Measurements from ENCODE around the gene ALG9. TPM values are rescaled to one million over a fixed set of nuclear protein-coding genes. Genes with fewer than 3 reads are reported as not detected.
"Not testable (repeated sequence)": the region's sequence is repeated elsewhere in the genome, so short reads cannot be mapped to it uniquely, and the experiment has no call there.

ALG9 gene
- total and polyA plus RNA-seq, 8 donors, result 15.7 to 37.0 (median 21.8) TPM

- ATAC-seq (no peak), FAIRE-seq (no peak), DNase-seq (no peak)
- no peaks in the 10 kb centered on the region for H3K9me3 ChIP-seq
- H3K36me3 ChIP-seq, result no peaks in the 10 kb centered on the region
- no peak overlapping the region for H3K4me3 ChIP-seq
- no peaks in the 10 kb centered on the region for H3K27me3 ChIP-seq
- intact Hi-C loops (cut with DNase I), result no loop called here
- 77% methylated on average over 5 of the region's 5 CpGs for WGBS, 2 donors
- TF ChIP-seq, protein P1, sequence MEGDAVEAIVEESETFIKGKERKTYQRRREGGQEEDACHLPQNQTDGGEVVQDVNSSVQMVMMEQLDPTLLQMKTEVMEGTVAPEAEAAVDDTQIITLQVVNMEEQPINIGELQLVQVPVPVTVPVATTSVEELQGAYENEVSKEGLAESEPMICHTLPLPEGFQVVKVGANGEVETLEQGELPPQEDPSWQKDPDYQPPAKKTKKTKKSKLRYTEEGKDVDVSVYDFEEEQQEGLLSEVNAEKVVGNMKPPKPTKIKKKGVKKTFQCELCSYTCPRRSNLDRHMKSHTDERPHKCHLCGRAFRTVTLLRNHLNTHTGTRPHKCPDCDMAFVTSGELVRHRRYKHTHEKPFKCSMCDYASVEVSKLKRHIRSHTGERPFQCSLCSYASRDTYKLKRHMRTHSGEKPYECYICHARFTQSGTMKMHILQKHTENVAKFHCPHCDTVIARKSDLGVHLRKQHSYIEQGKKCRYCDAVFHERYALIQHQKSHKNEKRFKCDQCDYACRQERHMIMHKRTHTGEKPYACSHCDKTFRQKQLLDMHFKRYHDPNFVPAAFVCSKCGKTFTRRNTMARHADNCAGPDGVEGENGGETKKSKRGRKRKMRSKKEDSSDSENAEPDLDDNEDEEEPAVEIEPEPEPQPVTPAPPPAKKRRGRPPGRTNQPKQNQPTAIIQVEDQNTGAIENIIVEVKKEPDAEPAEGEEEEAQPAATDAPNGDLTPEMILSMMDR (IDR thresholded peaks at IDR 0.05), result no peak
- peaks cover 15 to 16% (median 16%) of the 10 kb centered on the region in 3 donors for H3K4me1 ChIP-seq
- no peak overlapping the region for H3K27ac ChIP-seq
Measured at GRCh38 chr11:111908639-111909305, 37.4 kb upstream of the ALG9 start.

DNA sequence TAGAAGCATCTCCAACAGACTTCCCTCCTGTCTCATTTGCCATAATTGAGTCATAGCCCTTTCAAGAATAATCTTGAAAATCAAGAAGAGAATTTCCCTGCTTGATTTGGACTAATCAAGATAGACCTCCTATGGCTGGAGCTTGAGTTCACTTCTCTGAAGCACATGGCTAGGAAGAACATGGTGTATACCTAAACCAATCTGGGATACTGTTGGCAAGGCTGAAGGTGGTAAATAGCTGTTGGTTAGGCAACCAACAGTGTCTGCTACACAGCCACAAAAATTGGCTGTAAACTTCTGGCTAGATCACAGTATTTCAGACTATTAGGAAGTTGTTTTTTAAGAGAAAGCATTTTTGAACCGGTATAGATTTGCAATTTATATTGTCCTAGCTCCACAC is 35.3 kb upstream of the ALG9 start:
- peaks cover 8 to 10% (median 10%) of the 10 kb centered on the region in 3 donors for H3K4me1 ChIP-seq
- no peak overlapping the region for H3K27ac ChIP-seq
- 76 to 85% methylated on average over 1 of the region's 1 CpG for WGBS, 2 donors
- no peaks in the 10 kb centered on the region for H3K9me3 ChIP-seq
- no peaks in the 10 kb centered on the region for H3K27me3 ChIP-seq
- ATAC-seq (no peak), FAIRE-seq (no peak), DNase-seq (no peak)
- no peak overlapping the region for H3K4me3 ChIP-seq
- H3K36me3 ChIP-seq, result no peaks in the 10 kb centered on the region
- intact Hi-C loops (cut with DNase I), result no loop called here
- TF ChIP-seq, protein P1 (IDR thresholded peaks at IDR 0.05), result no peak

- H3K36me3 ChIP-seq, result no peaks in the 10 kb centered on the region
- no peaks in the 10 kb centered on the region for H3K27me3 ChIP-seq
- DNase-seq (no peak), ATAC-seq (no peak), FAIRE-seq (no peak)
- H3K4me3 ChIP-seq, result no peak overlapping the region
- no peak overlapping the region for H3K27ac ChIP-seq
- no peaks in the 10 kb centered on the region for H3K4me1 ChIP-seq
- no peaks in the 10 kb centered on the region for H3K9me3 ChIP-seq
- TF ChIP-seq, protein P1 (IDR thresholded peaks at IDR 0.05), result no peak
- 64 to 73% methylated on average over 2 of the region's 2 CpGs for WGBS, 2 donors
- intact Hi-C loops (cut with DNase I), result no loop called here
Measured at GRCh38 chr11:111905411-111905810, 34.0 kb upstream of the ALG9 start.

DNA sequence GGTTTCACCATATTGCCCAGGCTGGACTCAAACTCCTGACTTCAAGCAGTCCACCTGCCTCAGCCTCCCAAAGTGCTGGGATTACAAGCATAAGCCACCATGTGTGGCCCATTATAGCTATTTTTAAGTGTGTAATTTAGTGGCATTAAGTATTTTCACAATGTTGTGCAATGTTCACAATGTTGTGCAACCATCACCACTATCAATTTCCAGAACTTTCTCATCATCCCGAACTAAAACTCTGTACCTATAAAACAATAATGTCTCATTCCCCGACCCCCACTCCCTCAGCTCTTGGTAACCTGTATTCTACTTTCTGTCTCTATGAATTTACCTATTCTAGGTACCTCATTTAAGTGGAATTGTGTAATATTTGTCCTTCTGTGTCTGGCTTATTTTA is 15.5 kb upstream of the ALG9 start:
- no peaks in the 10 kb centered on the region for H3K9me3 ChIP-seq
- no peaks in the 10 kb centered on the region for H3K27me3 ChIP-seq
- intact Hi-C loops (cut with DNase I), result no loop called here
- no peaks in the 10 kb centered on the region for H3K4me1 ChIP-seq
- WGBS, 2 donors, result 75 to 80% methylated on average over 2 of the region's 2 CpGs
- FAIRE-seq (no peak), DNase-seq (no peak), ATAC-seq (no peak)
- H3K4me3 ChIP-seq, result no peak overlapping the region
- peaks cover 0 to 3% (median 0%) of the 10 kb centered on the region in 3 donors for H3K36me3 ChIP-seq
- H3K27ac ChIP-seq, result no peak overlapping the region
- TF ChIP-seq, protein P1 (IDR thresholded peaks at IDR 0.05), result no peak

DNA sequence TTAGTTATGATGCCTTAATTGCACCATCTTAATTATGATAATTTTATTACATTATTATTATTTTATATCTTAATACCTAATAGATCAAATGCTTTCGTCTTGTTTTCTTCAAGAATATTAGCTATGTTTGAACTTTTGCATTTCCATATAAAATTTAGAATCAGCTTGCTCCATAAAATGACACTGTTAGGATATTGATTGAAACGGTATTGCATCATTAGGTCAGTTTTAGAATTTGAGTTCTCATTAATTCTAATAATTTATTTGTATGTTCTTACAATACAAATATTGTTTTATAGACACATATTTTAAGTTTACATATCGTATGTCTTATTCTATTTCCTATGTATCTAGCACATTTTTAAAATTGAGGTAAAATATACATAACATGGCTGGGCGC is 14.7 kb upstream of the ALG9 start:
- TF ChIP-seq, protein P1 (IDR thresholded peaks at IDR 0.05), result no peak
- Histone ChIP-seq H3K9me3 (no peaks in the 10 kb centered on the region), H3K27ac (no peak overlapping the region), H3K36me3 (peaks cover 0 to 3% (median 0%) of the 10 kb centered on the region in 3 donors), H3K27me3 (no peaks in the 10 kb centered on the region), H3K4me1 (no peaks in the 10 kb centered on the region), H3K4me3 (no peak overlapping the region)
- intact Hi-C loops (cut with DNase I), result no loop called here
- peak; percentile 57 for FAIRE-seq
- DNase-seq, result no peak
- 76 to 87% methylated on average over 4 of the region's 4 CpGs for WGBS, 2 donors
- no peak for ATAC-seq

GRCh38 chr11:111885053-111885452 is 13.7 kb upstream of the ALG9 start:
- intact Hi-C loops (cut with DNase I); H3K9me3 ChIP-seq; H3K27me3 ChIP-seq; H3K27ac ChIP-seq; ATAC-seq; H3K36me3 ChIP-seq; H3K4me3 ChIP-seq; DNase-seq; FAIRE-seq; H3K4me1 ChIP-seq: not testable (repeated sequence)
- 71 to 90% methylated on average over 4 of the region's 4 CpGs for WGBS, 2 donors
